Fibroblast of lung (primary cell): ENCODE data around the gene CHST11. TPM values are rescaled to one million over a fixed set of nuclear protein-coding genes. Genes with fewer than 3 reads are reported as not detected.

Source experiments
- DNase-seq, 2 donors: peaks; one replicate each; pipeline versions ENCODE4 v3.0.0 to v3.0.0-alpha.2; 2010; ENCODE audit warnings: low read depth in 2 of 2
- H2AFZ ChIP-seq: 2 replicates; pipeline ENCODE4 v1.5.1; 2012; ENCODE audit warnings: low read length, control low read depth, inconsistent platforms
- H3K27ac ChIP-seq: 2 replicates; pipeline ENCODE4 v1.5.1; 2011; ENCODE audit warnings: low read length, control low read depth; ENCODE audit not compliant: insufficient read depth
- H3K27me3 ChIP-seq: 2 replicates; pipeline ENCODE4 v1.5.1; 2011; ENCODE audit warnings: mild to moderate bottlenecking, low read length; ENCODE audit not compliant: control insufficient read depth, insufficient read depth
- H3K36me3 ChIP-seq: 2 replicates; pipeline ENCODE4 v1.5.1; 2011; ENCODE audit warnings: low read length; ENCODE audit not compliant: control insufficient read depth, insufficient read depth
- H3K4me1 ChIP-seq: 2 replicates; pipeline ENCODE4 v1.5.1; 2011; ENCODE audit warnings: low read length; ENCODE audit not compliant: control insufficient read depth, insufficient read depth; ENCODE audit errors: extremely low read depth
- H3K4me2 ChIP-seq: 2 replicates; pipeline ENCODE4 v1.5.1; 2011; ENCODE audit warnings: low read length, control low read depth; ENCODE audit not compliant: insufficient read depth; ENCODE audit errors: extremely low read depth
- H3K4me3 ChIP-seq, 4 experiments: fragments of 200-600 bp in 1 of 4; sonication (generic) in 1 of 4; replicated peaks in 1 of 4; 2 replicates each; pipeline ENCODE4 v1.5.1; 2011 to 2016; ENCODE audit warnings: low read length in 4 of 4, low read depth in 3 of 4, mild to moderate bottlenecking in 3 of 4, control low read depth in 2 of 4, inconsistent platforms in 1 of 4, mixed read lengths in 1 of 4; ENCODE audit not compliant: insufficient read depth in 1 of 4; ENCODE audit errors: control extremely low read depth in 1 of 4
- H3K79me2 ChIP-seq: 2 replicates; pipeline ENCODE4 v1.5.1; 2012; ENCODE audit warnings: mild to moderate bottlenecking, low read length, inconsistent platforms; ENCODE audit not compliant: control insufficient read depth, insufficient read depth
- H3K9ac ChIP-seq: 2 replicates; pipeline ENCODE4 v1.5.1; 2011; ENCODE audit warnings: mild to moderate bottlenecking, low read length, control low read depth; ENCODE audit not compliant: insufficient read depth
- H3K9me3 ChIP-seq: 2 replicates; pipeline ENCODE4 v1.5.1; 2012; ENCODE audit warnings: low read depth, low read length; ENCODE audit not compliant: control insufficient read depth, insufficient read depth
- H4K20me1 ChIP-seq: 2 replicates; pipeline ENCODE4 v1.5.1; 2011; ENCODE audit warnings: low read length; ENCODE audit not compliant: control insufficient read depth, insufficient read depth; ENCODE audit errors: extremely low read depth
- EZH2 ChIP-seq: IDR thresholded peaks from 2 replicates; pipeline ENCODE4 v1.5.1; 2012; ENCODE audit warnings: low read length, control low read depth, mild to moderate bottlenecking; ENCODE audit errors: missing control alignments
- polyA plus RNA-seq, 2 donors: library from polyadenylated mRNA; depleted of rRNA in 1 of 2; stranded (reverse) in 1 of 2; unstranded in 1 of 2; fragments of >200 nt; gene quantifications; 2 replicates each; pipeline ENCODE4 v1.2.1, GENCODE V29; 2011 to 2012; ENCODE audit warnings: missing spikeins in 1 of 2
- total RNA-seq: library from RNA; depleted of rRNA; stranded (reverse); fragments of >200 nt; gene quantifications from 2 replicates; pipeline ENCODE4 v1.2.1, GENCODE V29; 2014
- TF ChIP-seq, protein P1 (sequence below), 2 donors: IDR thresholded peaks in 1 of 2; conservative IDR thresholded peaks in 1 of 2; 1 replicate in 1 of 2; 2 replicates in 1 of 2; pipeline ENCODE4 v1.5.1; 2011 to 2012; ENCODE audit warnings: low read length in 2 of 2, control low read depth in 1 of 2, inconsistent platforms in 1 of 2, low read depth in 1 of 2, mild to moderate bottlenecking in 1 of 2

CHST11 gene
- total and polyA plus RNA-seq, 2 donors (not counting 1 experiment from before 2014, with no cell fraction given) = 3.5 to 9.1 TPM

DNA sequence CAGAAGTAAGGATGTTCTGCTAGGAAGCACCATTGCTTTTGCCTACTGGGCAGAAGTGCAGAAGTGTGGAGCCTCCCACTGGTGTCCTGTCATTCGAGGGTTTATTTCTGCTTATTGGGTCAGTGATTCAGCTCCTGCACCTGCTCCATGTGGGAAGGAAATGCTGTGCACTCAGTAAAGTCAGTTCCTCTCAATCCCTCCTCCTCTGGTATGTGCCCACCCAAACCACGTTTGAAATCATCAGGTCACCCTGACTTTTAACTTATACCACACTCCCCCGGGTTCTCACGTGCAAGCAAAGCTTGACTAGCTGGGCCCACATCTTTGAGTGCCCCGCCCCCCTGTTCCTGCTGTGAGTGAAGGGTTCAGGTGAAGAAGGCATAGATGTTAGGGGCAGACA is 223.7 kb downstream of the CHST11 start:
- H4K20me1 ChIP-seq = no peaks in the 10 kb centered on the region
- H2AFZ ChIP-seq = no peak overlapping the region
- no peaks in the 10 kb centered on the region for H3K9me3 ChIP-seq
- no peaks in the 10 kb centered on the region for H3K79me2 ChIP-seq
- DNase-seq = no peak
- TF ChIP-seq, protein P1, sequence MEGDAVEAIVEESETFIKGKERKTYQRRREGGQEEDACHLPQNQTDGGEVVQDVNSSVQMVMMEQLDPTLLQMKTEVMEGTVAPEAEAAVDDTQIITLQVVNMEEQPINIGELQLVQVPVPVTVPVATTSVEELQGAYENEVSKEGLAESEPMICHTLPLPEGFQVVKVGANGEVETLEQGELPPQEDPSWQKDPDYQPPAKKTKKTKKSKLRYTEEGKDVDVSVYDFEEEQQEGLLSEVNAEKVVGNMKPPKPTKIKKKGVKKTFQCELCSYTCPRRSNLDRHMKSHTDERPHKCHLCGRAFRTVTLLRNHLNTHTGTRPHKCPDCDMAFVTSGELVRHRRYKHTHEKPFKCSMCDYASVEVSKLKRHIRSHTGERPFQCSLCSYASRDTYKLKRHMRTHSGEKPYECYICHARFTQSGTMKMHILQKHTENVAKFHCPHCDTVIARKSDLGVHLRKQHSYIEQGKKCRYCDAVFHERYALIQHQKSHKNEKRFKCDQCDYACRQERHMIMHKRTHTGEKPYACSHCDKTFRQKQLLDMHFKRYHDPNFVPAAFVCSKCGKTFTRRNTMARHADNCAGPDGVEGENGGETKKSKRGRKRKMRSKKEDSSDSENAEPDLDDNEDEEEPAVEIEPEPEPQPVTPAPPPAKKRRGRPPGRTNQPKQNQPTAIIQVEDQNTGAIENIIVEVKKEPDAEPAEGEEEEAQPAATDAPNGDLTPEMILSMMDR (conservative IDR thresholded peaks at IDR 0.05 in 1 of 2, IDR thresholded peaks at IDR 0.05 in 1 of 2; ENCODE audit: low read depth in 1 of 2, low read length in 2 of 2) = no peak
- no peak for TF ChIP-seq EZH2
- H3K4me3 ChIP-seq = no peak overlapping the region
- no peak overlapping the region for H3K27ac ChIP-seq
- no peaks in the 10 kb centered on the region for H3K4me1 ChIP-seq
- H3K9ac ChIP-seq = no peak overlapping the region
- no peaks in the 10 kb centered on the region for H3K27me3 ChIP-seq
- no peaks in the 10 kb centered on the region for H3K36me3 ChIP-seq
- no peak overlapping the region for H3K4me2 ChIP-seq

DNA sequence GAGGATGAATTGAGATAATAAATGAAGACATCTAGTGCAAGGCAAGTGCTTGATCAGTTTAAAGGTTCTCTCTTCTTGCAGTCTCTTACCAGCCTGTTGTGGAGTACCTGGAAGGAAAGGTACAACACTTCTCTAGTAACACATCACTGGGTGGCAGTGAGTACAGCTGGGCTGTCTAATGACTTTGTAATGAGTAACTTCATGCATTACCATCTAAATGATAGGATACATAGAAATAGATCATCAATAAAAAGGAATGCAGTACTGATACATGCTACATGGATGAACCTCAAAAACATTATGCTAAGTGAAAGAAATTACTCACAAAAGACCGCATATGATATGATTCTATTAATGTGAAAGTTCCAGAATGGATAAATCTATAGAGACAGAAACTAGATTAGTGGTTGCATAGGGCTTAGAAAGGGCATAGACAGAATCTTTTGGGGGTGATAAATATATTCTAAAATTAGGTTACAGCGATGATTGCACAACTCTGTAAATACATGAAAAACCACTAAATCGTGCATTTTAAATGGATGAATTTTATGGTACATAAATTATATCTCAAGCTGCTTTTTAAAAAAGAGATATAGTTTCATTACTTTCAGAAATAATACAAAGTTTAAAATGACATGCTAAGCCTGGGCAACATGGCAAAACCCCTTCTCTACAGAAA is 224.4 kb downstream of the CHST11 start:
- Histone ChIP-seq H3K36me3 (no peaks in the 10 kb centered on the region), H3K9me3 (no peaks in the 10 kb centered on the region), H3K79me2 (no peaks in the 10 kb centered on the region), H2AFZ (no peak overlapping the region), H3K27ac (no peak overlapping the region), H3K4me3 (no peak overlapping the region), H3K9ac (no peak overlapping the region), H3K4me1 (peaks cover 2% of the 10 kb centered on the region), H4K20me1 (no peaks in the 10 kb centered on the region), H3K27me3 (no peaks in the 10 kb centered on the region), H3K4me2 (no peak overlapping the region)
- TF ChIP-seq, protein P1 (conservative IDR thresholded peaks at IDR 0.05 in 1 of 2, IDR thresholded peaks at IDR 0.05 in 1 of 2; ENCODE audit: low read depth in 1 of 2, low read length in 2 of 2) = no peak
- TF ChIP-seq EZH2 = no peak
- DNase-seq = no peak

DNA sequence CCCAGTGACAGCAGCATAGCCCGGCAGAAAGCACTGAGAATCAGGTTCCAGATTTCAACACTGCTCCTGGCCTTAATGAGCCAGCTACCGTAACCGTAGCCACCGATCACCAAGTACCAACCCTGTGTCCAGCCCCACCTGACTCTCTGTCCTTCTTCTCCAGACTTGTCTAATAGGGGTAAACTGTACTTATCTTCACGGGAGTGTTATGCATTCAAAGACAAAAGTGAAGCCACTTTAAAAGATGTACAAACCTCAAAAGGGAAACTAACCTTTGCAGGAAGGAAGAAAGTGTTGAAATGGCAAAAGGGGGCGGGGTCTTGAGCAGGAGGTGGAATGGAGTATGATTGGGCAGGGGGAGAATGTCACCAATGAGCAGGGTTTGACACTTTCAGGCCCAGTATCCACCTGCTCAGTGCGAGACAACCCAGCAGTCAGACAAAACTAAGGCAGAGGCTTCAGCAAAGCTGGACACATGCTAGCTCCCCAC is 226.1 kb downstream of the CHST11 start:
- Histone ChIP-seq H3K9me3 (no peaks in the 10 kb centered on the region), H4K20me1 (no peaks in the 10 kb centered on the region), H3K79me2 (no peaks in the 10 kb centered on the region), H3K4me2 (no peak overlapping the region), H3K4me3 (no peak overlapping the region), H3K9ac (no peak overlapping the region), H2AFZ (no peak overlapping the region), H3K4me1 (peaks cover 2% of the 10 kb centered on the region), H3K27me3 (no peaks in the 10 kb centered on the region), H3K36me3 (no peaks in the 10 kb centered on the region), H3K27ac (no peak overlapping the region)
- no peak for DNase-seq
- TF ChIP-seq, protein P1 (conservative IDR thresholded peaks at IDR 0.05 in 1 of 2, IDR thresholded peaks at IDR 0.05 in 1 of 2; ENCODE audit: low read depth in 1 of 2, low read length in 2 of 2) = no peak
- TF ChIP-seq EZH2 = no peak
